ENCODE measurements around the gene UGT1A6. TPM values are rescaled to one million over a fixed set of nuclear protein-coding genes. Genes with fewer than 3 reads are reported as not detected.

Gene UGT1A6
- total RNA-seq, 2 experiments from 2014 or later: not detected

GRCh38 chr2:233772153-233772552, 79.5 kb downstream of the UGT1A6 start:
- POLR2A ChIA-PET: no interaction called here
- no peak overlapping the region for H3K27ac Mint-ChIP-seq
- H3K27me3 Mint-ChIP-seq: peaks cover 9% of the 10 kb centered on the region
- no peak overlapping the region for H3K4me3 Mint-ChIP-seq
- H3K36me3 Mint-ChIP-seq (ENCODE audit: low read depth): peaks cover 2% of the 10 kb centered on the region
- H3K4me1 Mint-ChIP-seq: no peaks in the 10 kb centered on the region
- CTCF ChIA-PET: no interaction called here
- peaks cover 7% of the 10 kb centered on the region for H3K9me3 Mint-ChIP-seq
- no peak for DNase-seq

- DNase-seq: no peak
- Mint-ChIP-seq H3K9me3 (peaks cover 9% of the 10 kb centered on the region), H3K27ac (no peak overlapping the region), H3K36me3 (ENCODE audit: low read depth) (peaks cover 2% of the 10 kb centered on the region), H3K4me3 (no peak overlapping the region), H3K27me3 (peaks cover 7% of the 10 kb centered on the region), H3K4me1 (no peaks in the 10 kb centered on the region)
- ChIA-PET CTCF (no interaction called here), POLR2A (no interaction called here)
Measured at GRCh38 chr2:233772583-233772982, 79.9 kb downstream of the UGT1A6 start.

GRCh38 chr2:233773854-233774253, 81.2 kb downstream of the UGT1A6 start:
- Mint-ChIP-seq H3K27ac (no peak overlapping the region), H3K4me3 (no peak overlapping the region), H3K36me3 (ENCODE audit: low read depth) (peaks cover 2% of the 10 kb centered on the region), H3K9me3 (peaks cover 9% of the 10 kb centered on the region), H3K27me3 (peaks cover 5% of the 10 kb centered on the region), H3K4me1 (no peaks in the 10 kb centered on the region)
- DNase-seq: no peak
- POLR2A ChIA-PET: no interaction called here
- CTCF ChIA-PET: no interaction called here

GRCh38 chr2:233775414-233775813, 82.7 kb downstream of the UGT1A6 start:
- CTCF ChIA-PET: no interaction called here
- peaks cover 2% of the 10 kb centered on the region for H3K27me3 Mint-ChIP-seq
- H3K4me3 Mint-ChIP-seq: no peak overlapping the region
- no peak for DNase-seq
- no peaks in the 10 kb centered on the region for H3K4me1 Mint-ChIP-seq
- POLR2A ChIA-PET: no interaction called here
- H3K27ac Mint-ChIP-seq: no peak overlapping the region
- peaks cover 2% of the 10 kb centered on the region for H3K36me3 Mint-ChIP-seq (ENCODE audit: low read depth)
- peaks cover 9% of the 10 kb centered on the region for H3K9me3 Mint-ChIP-seq

GRCh38 chr2:233778030-233778429, 85.3 kb downstream of the UGT1A6 start, which contains the start of gene MROH2A:
Gene MROH2A (plus strand): TSS chr2:233778330. CDS start chr2:233779359, 1,029 bp downstream.
- H3K9me3 Mint-ChIP-seq: peaks cover 9% of the 10 kb centered on the region
- no peak within 1 kb of the TSS for H3K27ac Mint-ChIP-seq
- ChIA-PET CTCF (interaction anchor here (0.6 kb wide), 1 partner anchor 1968 kb away, joined by 4 read pairs; no protein-coding TSS in a partner anchor), POLR2A (no interaction called here)
- no peak for DNase-seq
- no peak within 1 kb of the TSS for H3K4me3 Mint-ChIP-seq
- no peaks in the 10 kb centered on the region for H3K4me1 Mint-ChIP-seq
- peaks cover 9% of the 10 kb centered on the region for H3K27me3 Mint-ChIP-seq
- H3K36me3 Mint-ChIP-seq (ENCODE audit: low read depth): peaks cover 2% of the 10 kb centered on the region

GRCh38 chr2:233779722-233780121, 87.0 kb downstream of the UGT1A6 start:
- Mint-ChIP-seq H3K27me3 (peaks cover 9% of the 10 kb centered on the region), H3K4me3 (no peak overlapping the region), H3K27ac (no peak overlapping the region), H3K4me1 (no peaks in the 10 kb centered on the region), H3K9me3 (peaks cover 9% of the 10 kb centered on the region), H3K36me3 (ENCODE audit: low read depth) (peaks cover 2% of the 10 kb centered on the region)
- no peak for DNase-seq
- CTCF ChIA-PET: no interaction called here
- POLR2A ChIA-PET: no interaction called here

- POLR2A ChIA-PET: no interaction called here
- CTCF ChIA-PET: no interaction called here
- no peak for DNase-seq
- Mint-ChIP-seq H3K36me3 (ENCODE audit: low read depth) (peaks cover 2% of the 10 kb centered on the region), H3K27me3 (peaks cover 9% of the 10 kb centered on the region), H3K4me3 (no peak overlapping the region), H3K4me1 (no peaks in the 10 kb centered on the region), H3K27ac (no peak overlapping the region), H3K9me3 (peaks cover 8% of the 10 kb centered on the region)
Measured at GRCh38 chr2:233780771-233781170, 88.1 kb downstream of the UGT1A6 start.

GRCh38 chr2:233789554-233789953, 96.9 kb downstream of the UGT1A6 start:
- DNase-seq: no peak
- H3K27ac Mint-ChIP-seq: no peak overlapping the region
- no peaks in the 10 kb centered on the region for H3K36me3 Mint-ChIP-seq (ENCODE audit: low read depth)
- H3K27me3 Mint-ChIP-seq: peaks cover 3% of the 10 kb centered on the region
- ChIA-PET POLR2A (no interaction called here), CTCF (no interaction called here)
- H3K4me1 Mint-ChIP-seq: no peaks in the 10 kb centered on the region
- no peaks in the 10 kb centered on the region for H3K9me3 Mint-ChIP-seq
- no peak overlapping the region for H3K4me3 Mint-ChIP-seq

GRCh38 chr2:233791151-233791882, 98.6 kb downstream of the UGT1A6 start:
- ChIA-PET POLR2A (no interaction called here), CTCF (no interaction called here)
- DNase-seq: no peak

GRCh38 chr2:233791883-233792329, 99.2 kb downstream of the UGT1A6 start:
- CTCF ChIA-PET: no interaction called here
- no peak for DNase-seq
- Mint-ChIP-seq H3K27ac (no peak overlapping the region), H3K4me3 (no peak overlapping the region), H3K36me3 (ENCODE audit: low read depth) (no peaks in the 10 kb centered on the region), H3K9me3 (no peaks in the 10 kb centered on the region), H3K4me1 (no peaks in the 10 kb centered on the region), H3K27me3 (no peaks in the 10 kb centered on the region)
- POLR2A ChIA-PET: no interaction called here

More at GRCh38 chr2:233791151-233791882, 98.6 kb downstream of the UGT1A6 start:
- H3K27ac Mint-ChIP-seq: no peak overlapping the region
- H3K4me1 Mint-ChIP-seq: no peaks in the 10 kb centered on the region
- no peaks in the 10 kb centered on the region for H3K36me3 Mint-ChIP-seq (ENCODE audit: low read depth)
- H3K27me3 Mint-ChIP-seq: no peaks in the 10 kb centered on the region
- no peaks in the 10 kb centered on the region for H3K9me3 Mint-ChIP-seq
- no peak overlapping the region for H3K4me3 Mint-ChIP-seq

GRCh38 chr2:233792720-233793119, 100.0 kb downstream of the UGT1A6 start:
- ChIA-PET POLR2A (no interaction called here), CTCF (no interaction called here)
- H3K9me3 Mint-ChIP-seq: no peaks in the 10 kb centered on the region
- no peaks in the 10 kb centered on the region for H3K4me1 Mint-ChIP-seq
- H3K27me3 Mint-ChIP-seq: no peaks in the 10 kb centered on the region
- H3K36me3 Mint-ChIP-seq (ENCODE audit: low read depth): no peaks in the 10 kb centered on the region
- no peak for DNase-seq
- no peak overlapping the region for H3K4me3 Mint-ChIP-seq
- H3K27ac Mint-ChIP-seq: no peak overlapping the region

GRCh38 chr2:233793465-233794127, 100.9 kb downstream of the UGT1A6 start:
- no peaks in the 10 kb centered on the region for H3K36me3 Mint-ChIP-seq (ENCODE audit: low read depth)
- no peak overlapping the region for H3K27ac Mint-ChIP-seq
- H3K4me3 Mint-ChIP-seq: no peak overlapping the region
- DNase-seq: peak; percentile 14
- H3K9me3 Mint-ChIP-seq: no peaks in the 10 kb centered on the region
- CTCF ChIA-PET: no interaction called here
- POLR2A ChIA-PET: no interaction called here
- no peaks in the 10 kb centered on the region for H3K4me1 Mint-ChIP-seq
- H3K27me3 Mint-ChIP-seq: no peaks in the 10 kb centered on the region

GRCh38 chr2:233794128-233794658, 101.5 kb downstream of the UGT1A6 start:
- POLR2A ChIA-PET: no interaction called here

GRCh38 chr2:233795735-233796171, 103.1 kb downstream of the UGT1A6 start:
- Mint-ChIP-seq H3K36me3 (ENCODE audit: low read depth) (no peaks in the 10 kb centered on the region), H3K27me3 (no peaks in the 10 kb centered on the region), H3K9me3 (no peaks in the 10 kb centered on the region), H3K4me3 (no peak overlapping the region), H3K27ac (no peak overlapping the region), H3K4me1 (no peaks in the 10 kb centered on the region)
- ChIA-PET CTCF (no interaction called here), POLR2A (no interaction called here)
- DNase-seq: peak; percentile 8

More at GRCh38 chr2:233794128-233794658, 101.5 kb downstream of the UGT1A6 start:
- Mint-ChIP-seq H3K4me1 (no peaks in the 10 kb centered on the region), H3K27ac (no peak overlapping the region), H3K27me3 (no peaks in the 10 kb centered on the region), H3K9me3 (no peaks in the 10 kb centered on the region), H3K4me3 (no peak overlapping the region), H3K36me3 (ENCODE audit: low read depth) (no peaks in the 10 kb centered on the region)
- no peak for DNase-seq
- CTCF ChIA-PET: no interaction called here

Measured in activated CD4-positive, alpha-beta memory T cell treated with anti-CD3 and anti-CD28 coated beads, Interleukin-2, amount 10 ng/mL, durations not matched to agents 7 days and 5 days (primary cell).